ENCODE measurements around the gene ESD.
A peak's percentile ranks its signal among the peaks of the same experiment; 100 is the strongest.

ESD gene, protein sequence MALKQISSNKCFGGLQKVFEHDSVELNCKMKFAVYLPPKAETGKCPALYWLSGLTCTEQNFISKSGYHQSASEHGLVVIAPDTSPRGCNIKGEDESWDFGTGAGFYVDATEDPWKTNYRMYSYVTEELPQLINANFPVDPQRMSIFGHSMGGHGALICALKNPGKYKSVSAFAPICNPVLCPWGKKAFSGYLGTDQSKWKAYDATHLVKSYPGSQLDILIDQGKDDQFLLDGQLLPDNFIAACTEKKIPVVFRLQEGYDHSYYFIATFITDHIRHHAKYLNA

DNA sequence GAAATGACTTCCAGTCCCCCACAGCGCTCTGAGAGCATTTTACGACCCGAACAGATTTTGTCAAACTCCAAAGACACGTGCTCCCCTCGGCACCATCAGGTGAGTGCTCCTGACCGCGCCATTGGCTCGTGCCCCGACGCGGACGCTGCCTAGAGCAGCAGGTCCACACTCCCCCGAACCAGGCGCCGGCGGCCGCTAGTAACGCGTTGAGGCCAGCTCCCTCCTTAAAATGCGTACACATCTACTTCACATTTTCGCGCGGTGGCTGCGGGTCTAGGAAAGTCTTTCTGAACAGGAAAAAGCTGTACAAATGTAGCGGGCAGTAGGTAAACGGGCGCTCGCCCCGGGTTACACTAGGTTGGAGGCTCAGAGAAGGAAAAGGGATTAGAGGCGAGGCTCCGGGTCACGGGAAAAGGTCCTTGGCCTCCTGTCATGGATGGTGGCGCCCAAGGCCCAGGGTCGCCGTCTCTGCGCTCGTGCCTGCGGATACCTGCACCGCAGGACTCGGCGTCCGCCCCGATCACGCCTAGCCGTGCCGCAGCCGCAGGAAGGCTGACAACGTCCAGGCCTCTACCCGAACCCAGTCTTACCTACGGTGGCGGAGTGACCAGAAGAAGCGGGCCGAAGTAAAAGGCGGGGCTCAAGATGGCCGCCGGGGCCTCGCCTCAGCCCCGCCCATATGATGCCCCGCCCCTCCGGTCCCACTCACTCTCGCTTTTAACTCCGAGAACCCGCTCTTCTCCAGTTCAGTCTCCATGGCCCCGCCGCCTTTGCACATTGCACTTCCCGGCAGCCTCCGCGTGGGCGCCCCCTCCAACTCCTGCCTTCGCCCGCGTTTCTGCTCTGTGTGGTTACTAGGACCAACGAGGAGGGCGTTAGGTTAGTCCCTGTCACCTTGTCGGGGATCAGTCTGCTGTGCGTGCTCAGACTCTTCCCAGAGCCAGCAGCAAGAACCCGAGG is at the start of gene ESD:
Gene ESD (minus strand): TSS at position 647 of the 960 bp plus-strand sequence. CDS start 5,748 bp downstream, outside the sequence.
- H3K9me3 ChIP-seq (ENCODE audit: severe bottlenecking): no peaks in the 10 kb centered on the region
- H3K36me3 ChIP-seq: no peaks in the 10 kb centered on the region
- H3K4me3 ChIP-seq (ENCODE audit: low read depth, low read length): peak within 1 kb of the TSS; percentile 55
- TF ChIP-seq, protein P1, sequence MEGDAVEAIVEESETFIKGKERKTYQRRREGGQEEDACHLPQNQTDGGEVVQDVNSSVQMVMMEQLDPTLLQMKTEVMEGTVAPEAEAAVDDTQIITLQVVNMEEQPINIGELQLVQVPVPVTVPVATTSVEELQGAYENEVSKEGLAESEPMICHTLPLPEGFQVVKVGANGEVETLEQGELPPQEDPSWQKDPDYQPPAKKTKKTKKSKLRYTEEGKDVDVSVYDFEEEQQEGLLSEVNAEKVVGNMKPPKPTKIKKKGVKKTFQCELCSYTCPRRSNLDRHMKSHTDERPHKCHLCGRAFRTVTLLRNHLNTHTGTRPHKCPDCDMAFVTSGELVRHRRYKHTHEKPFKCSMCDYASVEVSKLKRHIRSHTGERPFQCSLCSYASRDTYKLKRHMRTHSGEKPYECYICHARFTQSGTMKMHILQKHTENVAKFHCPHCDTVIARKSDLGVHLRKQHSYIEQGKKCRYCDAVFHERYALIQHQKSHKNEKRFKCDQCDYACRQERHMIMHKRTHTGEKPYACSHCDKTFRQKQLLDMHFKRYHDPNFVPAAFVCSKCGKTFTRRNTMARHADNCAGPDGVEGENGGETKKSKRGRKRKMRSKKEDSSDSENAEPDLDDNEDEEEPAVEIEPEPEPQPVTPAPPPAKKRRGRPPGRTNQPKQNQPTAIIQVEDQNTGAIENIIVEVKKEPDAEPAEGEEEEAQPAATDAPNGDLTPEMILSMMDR (IDR thresholded peaks at IDR 0.05; ENCODE audit: low read depth, low read length): no peak
- H3K27ac ChIP-seq: peak within 1 kb of the TSS; percentile 93
- DNase-seq: peak; percentile 92
- H3K27me3 ChIP-seq (ENCODE audit: insufficient read depth, low read depth, severe bottlenecking): no peaks in the 10 kb centered on the region

DNA sequence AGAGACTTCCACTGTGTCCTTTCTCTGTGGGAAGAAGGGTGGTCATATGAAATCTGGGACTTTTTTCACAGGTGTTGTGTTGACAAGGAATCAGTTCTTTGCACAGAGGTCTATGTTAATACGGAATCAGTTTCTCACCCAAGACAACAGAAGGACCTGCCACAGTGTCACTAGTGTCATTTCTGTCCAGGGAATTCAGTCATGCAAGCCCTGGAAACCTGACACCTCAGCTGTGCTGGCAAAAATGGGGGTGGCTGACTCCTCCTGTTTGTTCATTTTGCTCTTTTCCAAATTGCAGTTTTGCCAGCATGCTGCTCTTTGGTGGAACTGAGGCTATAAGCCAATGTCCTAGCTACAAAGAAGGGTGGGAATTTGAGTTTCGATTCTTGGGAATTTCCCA is 49.8 kb upstream of the ESD start:
- Histone ChIP-seq H3K4me3 (ENCODE audit: low read depth, low read length) (no peak overlapping the region), H3K36me3 (no peaks in the 10 kb centered on the region), H3K27me3 (ENCODE audit: insufficient read depth, low read depth, severe bottlenecking) (no peaks in the 10 kb centered on the region), H3K27ac (no peak overlapping the region), H3K9me3 (ENCODE audit: severe bottlenecking) (no peaks in the 10 kb centered on the region)
- TF ChIP-seq, protein P1 (IDR thresholded peaks at IDR 0.05; ENCODE audit: low read depth, low read length): no peak
- no peak for DNase-seq

DNA sequence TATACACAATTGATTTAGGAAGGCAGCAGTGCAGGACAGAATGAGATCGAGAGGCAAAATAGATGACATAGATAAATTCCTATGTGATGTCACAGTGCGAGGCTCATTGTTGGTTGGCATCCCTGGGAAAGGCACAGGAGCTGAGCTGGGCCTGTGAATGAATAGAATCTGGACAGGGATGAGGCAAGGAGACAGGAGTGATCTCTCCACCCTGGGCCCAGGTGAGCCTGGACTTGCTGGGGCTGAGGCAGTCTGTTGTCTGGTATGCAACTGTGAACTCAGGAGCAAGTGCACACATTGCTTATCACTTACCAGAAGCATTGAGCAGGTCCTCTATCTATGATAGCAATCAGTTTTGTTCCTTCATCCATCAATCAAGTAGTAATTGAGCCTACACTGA is 48.2 kb upstream of the ESD start:
- H3K27ac ChIP-seq: no peak overlapping the region
- H3K36me3 ChIP-seq: no peaks in the 10 kb centered on the region
- no peak for DNase-seq
- H3K27me3 ChIP-seq (ENCODE audit: insufficient read depth, low read depth, severe bottlenecking): no peaks in the 10 kb centered on the region
- TF ChIP-seq, protein P1 (IDR thresholded peaks at IDR 0.05; ENCODE audit: low read depth, low read length): no peak
- no peaks in the 10 kb centered on the region for H3K9me3 ChIP-seq (ENCODE audit: severe bottlenecking)
- H3K4me3 ChIP-seq (ENCODE audit: low read depth, low read length): no peak overlapping the region

DNA sequence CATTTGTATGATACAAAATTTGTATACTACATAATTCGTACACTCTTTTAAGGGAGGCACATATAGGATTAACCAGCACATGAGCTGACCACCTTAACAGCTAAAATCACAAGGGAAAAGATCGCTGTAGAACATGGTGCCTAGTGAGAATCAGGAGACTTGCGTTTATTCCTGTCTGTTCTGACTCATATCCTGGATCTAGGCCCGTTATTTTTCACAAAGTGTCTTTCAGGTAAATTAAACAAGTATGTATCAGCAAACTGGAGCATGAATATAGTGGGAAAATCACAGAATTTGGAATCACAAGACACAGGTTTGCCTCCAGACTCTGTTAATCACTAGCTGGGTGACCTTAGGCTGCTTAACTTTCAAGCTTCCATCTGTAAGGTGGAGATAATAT is 47.5 kb upstream of the ESD start:
- no peaks in the 10 kb centered on the region for H3K9me3 ChIP-seq (ENCODE audit: severe bottlenecking)
- H3K36me3 ChIP-seq: no peaks in the 10 kb centered on the region
- TF ChIP-seq, protein P1 (IDR thresholded peaks at IDR 0.05; ENCODE audit: low read depth, low read length): no peak
- DNase-seq: no peak
- no peak overlapping the region for H3K27ac ChIP-seq
- no peaks in the 10 kb centered on the region for H3K27me3 ChIP-seq (ENCODE audit: insufficient read depth, low read depth, severe bottlenecking)
- no peak overlapping the region for H3K4me3 ChIP-seq (ENCODE audit: low read depth, low read length)

DNA sequence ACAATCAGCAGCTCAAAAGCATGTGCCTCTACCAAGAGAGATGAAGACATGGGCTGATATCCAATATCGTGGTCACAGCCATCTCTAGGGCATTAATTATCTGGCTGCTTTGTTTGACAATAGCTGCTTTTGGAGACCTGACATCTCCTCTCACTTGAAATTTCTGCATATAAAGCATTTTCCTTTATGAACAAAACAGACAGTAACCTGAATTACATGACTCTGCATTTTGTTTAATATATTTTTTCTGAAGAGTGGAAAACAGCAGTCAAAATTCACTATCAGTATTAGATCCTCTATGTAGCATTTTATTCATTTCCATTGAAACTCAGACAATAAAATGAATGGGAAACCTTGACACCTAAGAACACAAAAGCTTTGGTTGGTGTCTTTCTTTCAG is 42.4 kb upstream of the ESD start:
- H3K4me3 ChIP-seq (ENCODE audit: low read depth, low read length): no peak overlapping the region
- no peak for DNase-seq

More for the DNA sequence above, 42.4 kb upstream of the ESD start:
- no peaks in the 10 kb centered on the region for H3K36me3 ChIP-seq
- H3K9me3 ChIP-seq (ENCODE audit: severe bottlenecking): no peaks in the 10 kb centered on the region
- no peaks in the 10 kb centered on the region for H3K27me3 ChIP-seq (ENCODE audit: insufficient read depth, low read depth, severe bottlenecking)
- TF ChIP-seq, protein P1 (IDR thresholded peaks at IDR 0.05; ENCODE audit: low read depth, low read length): no peak
- H3K27ac ChIP-seq: no peak overlapping the region
